Measurements from ENCODE around the gene KCNT1. TPM values are rescaled to one million over a fixed set of nuclear protein-coding genes. Genes with fewer than 3 reads are reported as not detected.

KCNT1 gene
- total RNA-seq, 2 donors from 2014 or later = 0.48 TPM; not detected in 1

GRCh38 chr9:135815413-135815812, 113.4 kb downstream of the KCNT1 start:
- H3K27ac ChIP-seq = no peak overlapping the region
- H3K9me3 ChIP-seq = no peaks in the 10 kb centered on the region
- TF ChIP-seq, protein P1, sequence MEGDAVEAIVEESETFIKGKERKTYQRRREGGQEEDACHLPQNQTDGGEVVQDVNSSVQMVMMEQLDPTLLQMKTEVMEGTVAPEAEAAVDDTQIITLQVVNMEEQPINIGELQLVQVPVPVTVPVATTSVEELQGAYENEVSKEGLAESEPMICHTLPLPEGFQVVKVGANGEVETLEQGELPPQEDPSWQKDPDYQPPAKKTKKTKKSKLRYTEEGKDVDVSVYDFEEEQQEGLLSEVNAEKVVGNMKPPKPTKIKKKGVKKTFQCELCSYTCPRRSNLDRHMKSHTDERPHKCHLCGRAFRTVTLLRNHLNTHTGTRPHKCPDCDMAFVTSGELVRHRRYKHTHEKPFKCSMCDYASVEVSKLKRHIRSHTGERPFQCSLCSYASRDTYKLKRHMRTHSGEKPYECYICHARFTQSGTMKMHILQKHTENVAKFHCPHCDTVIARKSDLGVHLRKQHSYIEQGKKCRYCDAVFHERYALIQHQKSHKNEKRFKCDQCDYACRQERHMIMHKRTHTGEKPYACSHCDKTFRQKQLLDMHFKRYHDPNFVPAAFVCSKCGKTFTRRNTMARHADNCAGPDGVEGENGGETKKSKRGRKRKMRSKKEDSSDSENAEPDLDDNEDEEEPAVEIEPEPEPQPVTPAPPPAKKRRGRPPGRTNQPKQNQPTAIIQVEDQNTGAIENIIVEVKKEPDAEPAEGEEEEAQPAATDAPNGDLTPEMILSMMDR (IDR thresholded peaks at IDR 0.05) = no peak
- peaks cover 76% of the 10 kb centered on the region for H3K36me3 ChIP-seq
- DNase-seq (ENCODE audit: low spot score) = no peak
- no peaks in the 10 kb centered on the region for H3K4me1 ChIP-seq
- H3K4me3 ChIP-seq = no peak overlapping the region
- no peaks in the 10 kb centered on the region for H3K27me3 ChIP-seq

DNA sequence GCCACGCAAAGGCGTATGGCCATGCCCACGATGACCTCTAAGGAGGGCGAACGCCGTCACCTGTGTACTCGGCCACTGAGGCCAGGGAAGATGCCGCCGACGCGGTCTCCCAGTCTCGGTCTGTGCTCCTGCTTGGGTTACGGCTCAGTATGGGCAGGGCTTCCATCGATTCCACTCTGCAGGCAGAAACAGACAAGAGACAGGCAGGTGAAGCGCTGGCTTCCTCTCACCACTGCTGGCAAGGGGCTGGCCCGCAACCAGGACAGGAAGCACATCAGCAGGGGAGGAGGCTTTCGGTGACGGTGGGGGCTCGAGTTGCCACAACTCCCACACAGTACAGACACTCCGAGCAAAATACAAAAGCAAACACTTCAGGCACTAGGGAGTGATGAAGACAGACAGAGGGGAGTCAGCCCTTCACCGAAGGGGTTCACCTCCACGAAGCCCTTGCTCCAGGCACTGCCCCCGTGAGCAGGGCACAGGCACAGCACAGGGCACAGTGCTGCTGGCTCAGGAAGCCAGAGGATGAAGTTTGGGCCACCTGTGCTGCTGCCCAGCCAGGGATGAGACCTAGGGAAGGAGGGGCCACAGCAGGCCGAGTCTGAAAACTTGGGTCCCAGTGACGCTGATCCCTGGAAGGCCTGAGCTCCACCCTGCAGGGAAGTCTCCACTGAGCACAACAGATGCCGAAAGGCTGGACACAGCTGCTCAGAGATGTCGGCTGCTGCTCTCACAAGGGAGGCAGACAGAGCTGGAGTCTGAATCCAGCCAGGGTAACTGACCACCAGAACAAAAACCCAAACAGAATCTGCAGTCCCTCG, 114.1 kb downstream of the KCNT1 start:
- Histone ChIP-seq H3K27ac (no peak overlapping the region), H3K4me3 (no peak overlapping the region), H3K36me3 (peaks cover 79% of the 10 kb centered on the region), H3K4me1 (no peaks in the 10 kb centered on the region), H3K9me3 (no peaks in the 10 kb centered on the region), H3K27me3 (no peaks in the 10 kb centered on the region)
- TF ChIP-seq, protein P1 (IDR thresholded peaks at IDR 0.05) = no peak
- no peak for DNase-seq (ENCODE audit: low spot score)

- Histone ChIP-seq H3K27me3 (no peaks in the 10 kb centered on the region), H3K9me3 (no peaks in the 10 kb centered on the region), H3K4me3 (no peak overlapping the region), H3K4me1 (no peaks in the 10 kb centered on the region), H3K27ac (no peak overlapping the region), H3K36me3 (peaks cover 80% of the 10 kb centered on the region)
- TF ChIP-seq, protein P1 (IDR thresholded peaks at IDR 0.05) = no peak
- no peak for DNase-seq (ENCODE audit: low spot score)
Observed at GRCh38 chr9:135816651-135816970, 114.6 kb downstream of the KCNT1 start.

- no peaks in the 10 kb centered on the region for H3K27me3 ChIP-seq
- no peaks in the 10 kb centered on the region for H3K9me3 ChIP-seq
- no peaks in the 10 kb centered on the region for H3K4me1 ChIP-seq
- TF ChIP-seq, protein P1 (IDR thresholded peaks at IDR 0.05) = no peak
- peaks cover 95% of the 10 kb centered on the region for H3K36me3 ChIP-seq
- no peak overlapping the region for H3K27ac ChIP-seq
- no peak overlapping the region for H3K4me3 ChIP-seq
- no peak for DNase-seq (ENCODE audit: low spot score)
Observed at GRCh38 chr9:135817951-135818717, 116.1 kb downstream of the KCNT1 start.

GRCh38 chr9:135818718-135819475, 116.9 kb downstream of the KCNT1 start:
- no peak overlapping the region for H3K4me3 ChIP-seq
- no peaks in the 10 kb centered on the region for H3K27me3 ChIP-seq
- DNase-seq (ENCODE audit: low spot score) = no peak
- no peaks in the 10 kb centered on the region for H3K9me3 ChIP-seq
- no peaks in the 10 kb centered on the region for H3K4me1 ChIP-seq
- TF ChIP-seq, protein P1 (IDR thresholded peaks at IDR 0.05) = no peak
- H3K36me3 ChIP-seq = peaks cover 96% of the 10 kb centered on the region
- no peak overlapping the region for H3K27ac ChIP-seq
